ENCODE data around the gene EFNA5.
"Not testable (repeated sequence)": the region's sequence is repeated elsewhere in the genome, so short reads cannot be mapped to it uniquely, and the experiment has no call there.

EFNA5 gene

DNA sequence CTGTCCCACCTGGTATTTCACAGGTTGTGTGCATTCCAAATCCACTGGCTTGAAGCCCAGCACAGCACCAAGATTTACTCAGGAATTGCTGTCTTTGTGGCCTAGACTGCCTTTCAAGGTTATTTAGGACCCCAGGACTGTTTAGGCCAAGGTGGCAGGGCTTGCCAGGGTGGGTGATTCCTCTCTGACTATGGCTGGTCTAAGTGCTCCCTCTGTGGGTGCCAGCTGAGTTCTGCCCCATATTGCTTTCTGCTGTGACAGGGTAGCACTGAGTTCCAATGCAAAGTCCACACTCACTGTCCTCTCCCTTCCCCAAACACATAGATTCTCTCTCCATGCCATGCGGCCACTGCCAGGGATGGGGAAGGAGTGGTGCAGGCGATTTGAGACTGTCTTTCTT, 318.2 kb downstream of the EFNA5 start:
- TF ChIP-seq, protein P1, sequence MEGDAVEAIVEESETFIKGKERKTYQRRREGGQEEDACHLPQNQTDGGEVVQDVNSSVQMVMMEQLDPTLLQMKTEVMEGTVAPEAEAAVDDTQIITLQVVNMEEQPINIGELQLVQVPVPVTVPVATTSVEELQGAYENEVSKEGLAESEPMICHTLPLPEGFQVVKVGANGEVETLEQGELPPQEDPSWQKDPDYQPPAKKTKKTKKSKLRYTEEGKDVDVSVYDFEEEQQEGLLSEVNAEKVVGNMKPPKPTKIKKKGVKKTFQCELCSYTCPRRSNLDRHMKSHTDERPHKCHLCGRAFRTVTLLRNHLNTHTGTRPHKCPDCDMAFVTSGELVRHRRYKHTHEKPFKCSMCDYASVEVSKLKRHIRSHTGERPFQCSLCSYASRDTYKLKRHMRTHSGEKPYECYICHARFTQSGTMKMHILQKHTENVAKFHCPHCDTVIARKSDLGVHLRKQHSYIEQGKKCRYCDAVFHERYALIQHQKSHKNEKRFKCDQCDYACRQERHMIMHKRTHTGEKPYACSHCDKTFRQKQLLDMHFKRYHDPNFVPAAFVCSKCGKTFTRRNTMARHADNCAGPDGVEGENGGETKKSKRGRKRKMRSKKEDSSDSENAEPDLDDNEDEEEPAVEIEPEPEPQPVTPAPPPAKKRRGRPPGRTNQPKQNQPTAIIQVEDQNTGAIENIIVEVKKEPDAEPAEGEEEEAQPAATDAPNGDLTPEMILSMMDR (IDR thresholded peaks at IDR 0.05; ENCODE audit: low read depth, low read length, missing control alignments) = no peak
- no peak for DNase-seq (ENCODE audit: extremely low read depth, low read depth)
- H3K4me3 ChIP-seq (replicated peaks; ENCODE audit: low read depth, low read length) = no peak overlapping the region

GRCh38 chr5:107346580-107346979, 324.2 kb downstream of the EFNA5 start:
- not testable (repeated sequence) for DNase-seq (ENCODE audit: extremely low read depth, low read depth); H3K4me3 ChIP-seq (replicated peaks; ENCODE audit: low read depth, low read length)

- TF ChIP-seq, protein P1 (IDR thresholded peaks at IDR 0.05; ENCODE audit: low read depth, low read length, missing control alignments) = no peak
- DNase-seq (ENCODE audit: extremely low read depth, low read depth) = no peak
- no peak overlapping the region for H3K4me3 ChIP-seq (replicated peaks; ENCODE audit: low read depth, low read length)
Measured at GRCh38 chr5:107342371-107342770, 328.4 kb downstream of the EFNA5 start.

DNA sequence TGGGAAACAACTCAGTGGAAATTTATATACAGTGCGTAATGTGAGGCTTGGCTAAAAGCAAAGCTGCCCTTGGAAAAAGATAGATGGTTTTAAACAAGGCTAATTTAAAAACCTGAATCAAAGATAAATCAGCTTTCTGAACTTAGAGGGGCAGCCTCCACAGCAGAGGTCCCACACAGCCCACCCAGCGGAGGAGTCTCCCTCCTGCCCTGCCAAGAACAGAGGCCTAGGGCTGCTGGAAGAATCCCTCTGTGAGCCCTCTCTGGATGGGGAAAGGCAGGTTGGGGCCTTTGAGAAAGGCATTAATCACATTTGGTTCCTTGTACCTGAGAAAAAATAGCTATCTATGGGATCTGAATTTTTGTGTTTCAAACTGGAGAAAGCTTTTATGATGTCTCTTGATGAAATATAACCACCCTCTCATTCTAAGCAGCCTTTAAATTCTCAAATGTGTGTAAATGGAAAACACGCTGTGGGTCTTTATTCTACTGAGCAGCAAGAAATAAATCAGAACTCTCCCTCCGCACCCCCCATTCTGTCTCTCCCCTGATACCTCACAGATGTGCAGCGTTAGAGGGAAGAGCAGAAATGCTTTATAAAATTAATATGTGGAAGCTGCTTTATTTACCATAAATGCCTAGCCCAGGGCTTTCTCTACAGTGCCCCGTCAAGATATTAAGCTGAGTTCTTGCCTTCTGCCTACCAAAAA, 329.2 kb downstream of the EFNA5 start:
- DNase-seq (ENCODE audit: extremely low read depth, low read depth) = no peak
- TF ChIP-seq, protein P1 (IDR thresholded peaks at IDR 0.05; ENCODE audit: low read depth, low read length, missing control alignments) = no peak
- H3K4me3 ChIP-seq (replicated peaks; ENCODE audit: low read depth, low read length) = no peak overlapping the region

DNA sequence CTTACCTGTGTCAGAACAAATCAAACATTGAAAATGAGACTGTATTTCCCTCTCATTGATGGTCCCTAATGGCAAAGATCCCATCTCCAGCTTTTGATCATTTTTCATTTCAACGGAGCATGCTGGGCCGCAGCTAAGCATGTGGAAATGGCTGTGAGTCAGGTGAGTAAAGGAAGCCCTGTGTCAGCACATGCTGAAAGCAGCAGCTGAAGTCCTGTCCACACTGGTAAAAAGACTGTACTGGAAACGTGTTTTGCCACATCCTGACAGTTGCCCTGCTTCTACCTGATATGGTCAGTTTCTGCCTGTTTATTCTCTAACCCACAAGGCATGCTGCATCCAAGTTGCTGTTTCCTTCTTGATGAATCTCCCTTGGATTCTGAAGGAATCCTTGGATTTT, 330.1 kb downstream of the EFNA5 start:
- no peak overlapping the region for H3K4me3 ChIP-seq (replicated peaks; ENCODE audit: low read depth, low read length)
- TF ChIP-seq, protein P1 (IDR thresholded peaks at IDR 0.05; ENCODE audit: low read depth, low read length, missing control alignments) = no peak
- no peak for DNase-seq (ENCODE audit: extremely low read depth, low read depth)

DNA sequence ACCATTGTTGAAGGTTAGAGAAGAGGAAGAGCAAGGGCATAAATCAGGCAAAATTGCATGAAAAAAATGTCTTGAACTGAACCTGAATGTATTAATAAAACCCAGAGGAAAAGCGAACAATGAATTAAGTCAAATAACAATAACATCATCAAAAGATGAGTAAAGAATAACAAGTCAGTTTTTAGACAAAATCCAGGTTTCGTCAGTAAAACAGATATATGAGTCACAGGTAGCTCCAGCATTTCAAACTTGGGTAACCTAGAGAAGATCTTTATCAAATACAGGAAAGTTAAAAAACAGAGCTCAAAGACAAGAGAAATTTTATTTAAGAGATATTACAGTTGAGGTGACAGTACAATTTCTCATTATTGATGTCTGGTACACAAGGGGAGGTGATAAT, 332.4 kb downstream of the EFNA5 start:
- H3K4me3 ChIP-seq (replicated peaks; ENCODE audit: low read depth, low read length) = no peak overlapping the region
- no peak for DNase-seq (ENCODE audit: extremely low read depth, low read depth)
- TF ChIP-seq, protein P1 (IDR thresholded peaks at IDR 0.05; ENCODE audit: low read depth, low read length, missing control alignments) = no peak

- DNase-seq (ENCODE audit: extremely low read depth, low read depth) = no peak
- H3K4me3 ChIP-seq (replicated peaks; ENCODE audit: low read depth, low read length) = no peak overlapping the region
- TF ChIP-seq, protein P1 (IDR thresholded peaks at IDR 0.05; ENCODE audit: low read depth, low read length, missing control alignments) = no peak
Measured at GRCh38 chr5:107337281-107337680, 333.5 kb downstream of the EFNA5 start.
